ENCODE results near the gene KLHL29.

- TF ChIP-seq POLR2AphosphoS5 (IDR thresholded peaks at IDR 0.05; ENCODE audit: low read depth, low read length), result no peak
- TF ChIP-seq POLR2A (IDR thresholded peaks at IDR 0.05; ENCODE audit: low read depth, low read length), result no peak
Measured at GRCh38 chr2:23555944-23556343, 171.0 kb downstream of the KLHL29 start.
